K562 (cell line): ENCODE measurements around the gene DYSF. TPM values are rescaled to one million over a fixed set of nuclear protein-coding genes. Genes with fewer than 3 reads are reported as not detected.

Experiments
- AFF4 ChIP-seq: sonication (generic); formaldehyde crosslinking; IDR thresholded peaks from 2 replicates; pipeline ENCODE4 v1.8.0; 2023; ENCODE audit warnings: mild to moderate bottlenecking, missing genetic modification reagents
- BHLHE40 ChIP-seq: IDR thresholded peaks from 2 replicates; pipeline ENCODE4 v1.6.1; 2011; ENCODE audit warnings: low read length, improper control_type of control experiment
- E2F6 ChIP-seq, 2 experiments: IDR thresholded peaks; 2 replicates each; pipeline ENCODE4 v1.6.1; 2011; ENCODE audit warnings: borderline replicate concordance in 1 of 2, control low read depth in 1 of 2, low read depth in 1 of 2, low read length in 1 of 2, mild to moderate bottlenecking in 1 of 2, mixed read lengths in 1 of 2, moderate library complexity in 1 of 2; ENCODE audit not compliant: insufficient read depth in 1 of 2, insufficient read length in 1 of 2, poor library complexity in 1 of 2, severe bottlenecking in 1 of 2; ENCODE audit errors: extremely low read depth in 1 of 2
- GABPB2 ChIP-seq: fragments of 250-450 bp; sonication (Bioruptor Pico); conservative IDR thresholded peaks from 2 replicates; pipeline ENCODE4 v1.5.1; 2021; ENCODE audit warnings: mild to moderate bottlenecking
- HCFC1 ChIP-seq: IDR thresholded peaks from 2 replicates; pipeline ENCODE4 v1.6.1; 2012; ENCODE audit warnings: low read depth, low read length, improper control_type of control experiment
- MTA2 ChIP-seq: fragments of 450-650 bp; IDR thresholded peaks from 2 replicates; pipeline ENCODE4 v1.6.1; 2016; ENCODE audit warnings: low read depth
- RAD21 ChIP-seq, 2 experiments: fragments of 250-450 bp in 1 of 2; fragments of 450-650 bp in 1 of 2; sonication (Bioruptor Pico) in 1 of 2; formaldehyde crosslinking in 1 of 2; IDR thresholded peaks in 1 of 2; conservative IDR thresholded peaks in 1 of 2; 2 replicates each; pipeline versions ENCODE4 v1.4.0 to v1.8.0; 2020 to 2022; ENCODE audit warnings: mild to moderate bottlenecking in 2 of 2, moderate library complexity in 1 of 2
- SMARCA5 ChIP-seq: fragments of 450-650 bp; IDR thresholded peaks from 2 replicates; pipeline ENCODE4 v1.6.1; 2016
- VEZF1 ChIP-seq: fragments of 200-800 bp; sonication (Bioruptor generic); IDR thresholded peaks from 2 replicates; pipeline ENCODE4 v1.6.1; 2017; ENCODE audit warnings: missing genetic modification characterization, missing compliant biosample characterization
- ZC3H8 ChIP-seq: fragments of 450-650 bp; IDR thresholded peaks from 2 replicates; pipeline ENCODE4 v1.6.1; 2017
- ZNF217 ChIP-seq: sonication (generic); formaldehyde crosslinking; IDR thresholded peaks from 2 replicates; pipeline ENCODE4 v1.8.0; 2022; ENCODE audit warnings: mild to moderate bottlenecking, missing genetic modification reagents
- polyA plus RNA-seq, 8 experiments: library from polyadenylated mRNA; depleted of rRNA in 4 of 8; stranded (reverse) in 5 of 8; unstranded in 3 of 8; fragments of >200 nt; fragmentation: Nextera tagmentation in 2 of 8; fragmentation: Illumina TruSeq in 1 of 8; extraction: Ambion mirVana in 2 of 8; extraction: Trizol in 1 of 8; gene quantifications; 2 replicates each; pipeline versions ENCODE4 v1.2.1 to v1.2.3, GENCODE V29; 2011 to 2014; ENCODE audit warnings: inconsistent platforms in 1 of 8, missing spikeins in 1 of 8
- total RNA-seq, 7 experiments: library from RNA; depleted of rRNA in 6 of 7; stranded (reverse); fragments of >200 nt in 6 of 7; fragmentation: Illumina TruSeq in 2 of 7; extraction: Trizol in 2 of 7; gene quantifications; 2 replicates each; pipeline versions ENCODE4 v1.2.1 to v1.2.3, GENCODE V29; 2011 to 2021; ENCODE audit warnings: low replicate concordance in 1 of 7
- TF ChIP-seq, protein P1 (sequence below): sonication (generic); formaldehyde crosslinking; IDR thresholded peaks from 2 replicates; pipeline ENCODE4 v1.8.1; 2023; ENCODE audit warnings: missing genetic modification reagents, mild to moderate bottlenecking, borderline replicate concordance

Gene DYSF
- total and polyA plus RNA-seq, 9 of the 15 experiments (the other 6 are each of a cell fraction or from before 2014, with no cell fraction given): 0.01 to 0.80 (median 0.29) TPM

DNA sequence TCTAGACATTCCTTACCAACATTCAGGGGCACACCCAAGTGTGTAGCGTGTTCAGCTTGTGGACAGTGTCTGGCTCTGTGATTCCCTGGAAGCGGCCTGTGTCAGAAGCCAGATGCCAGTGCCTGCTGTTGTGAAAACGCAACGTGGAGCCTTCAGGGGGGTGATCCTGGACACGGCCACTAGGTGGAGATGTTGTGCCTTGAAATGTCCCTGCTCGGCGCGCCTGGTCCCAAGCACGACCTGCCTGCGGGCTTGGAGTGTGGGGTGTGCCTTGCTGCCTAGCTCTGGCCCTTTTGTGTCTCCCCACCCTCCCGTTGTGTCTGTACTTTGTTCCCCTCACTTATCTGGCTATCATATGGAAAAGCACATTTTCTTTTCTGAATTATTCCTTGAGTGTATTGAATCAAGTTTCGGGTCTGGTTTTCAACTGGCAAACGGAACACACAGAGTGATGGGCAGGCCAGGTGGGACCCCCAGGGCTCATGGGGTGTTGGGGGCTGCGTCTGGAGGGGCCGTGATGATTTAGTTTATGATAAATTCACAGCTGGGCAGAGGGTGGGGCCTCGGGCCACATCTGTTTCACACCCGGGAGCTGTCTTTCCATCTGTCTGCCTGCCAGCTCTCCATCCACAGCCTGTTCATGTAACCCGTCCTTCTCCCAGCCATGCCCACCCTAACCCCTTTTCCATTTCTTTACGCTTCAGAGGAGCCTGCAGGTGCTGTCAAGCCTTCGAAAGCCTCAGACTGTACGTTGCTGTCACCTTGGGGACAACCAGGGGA lies 95.5 kb downstream of the DYSF start (continued):
- TF ChIP-seq E2F6 (IDR thresholded peaks at IDR 0.05; ENCODE audit: borderline replicate concordance in 1 of 2, extremely low read depth in 1 of 2, insufficient read depth in 1 of 2, insufficient read length in 1 of 2, low read depth in 1 of 2, low read length in 1 of 2, poor library complexity in 1 of 2, severe bottlenecking in 1 of 2) (no peak), BHLHE40 (0 out of 2 replicates have a peak, but pooled peaks have one; percentile 33), MTA2 (no peak), ZNF217 (CRISPR knock-in tag) (no peak), HCFC1 (0 out of 2 replicates have a peak, but pooled peaks have one; percentile 25), GABPB2 (CRISPR knock-in tag) (no peak), RAD21 (CRISPR knock-in tag; conservative IDR thresholded peaks at IDR 0.05 in 1 of 2, IDR thresholded peaks at IDR 0.05 in 1 of 2) (peak; percentile 88 to 92), SMARCA5 (peak; percentile 94), VEZF1 (CRISPR knock-in tag) (0 out of 2 replicates have a peak, but pooled peaks have one; percentile 23), ZC3H8 (no peak), AFF4 (no peak)
- TF ChIP-seq, protein P1, sequence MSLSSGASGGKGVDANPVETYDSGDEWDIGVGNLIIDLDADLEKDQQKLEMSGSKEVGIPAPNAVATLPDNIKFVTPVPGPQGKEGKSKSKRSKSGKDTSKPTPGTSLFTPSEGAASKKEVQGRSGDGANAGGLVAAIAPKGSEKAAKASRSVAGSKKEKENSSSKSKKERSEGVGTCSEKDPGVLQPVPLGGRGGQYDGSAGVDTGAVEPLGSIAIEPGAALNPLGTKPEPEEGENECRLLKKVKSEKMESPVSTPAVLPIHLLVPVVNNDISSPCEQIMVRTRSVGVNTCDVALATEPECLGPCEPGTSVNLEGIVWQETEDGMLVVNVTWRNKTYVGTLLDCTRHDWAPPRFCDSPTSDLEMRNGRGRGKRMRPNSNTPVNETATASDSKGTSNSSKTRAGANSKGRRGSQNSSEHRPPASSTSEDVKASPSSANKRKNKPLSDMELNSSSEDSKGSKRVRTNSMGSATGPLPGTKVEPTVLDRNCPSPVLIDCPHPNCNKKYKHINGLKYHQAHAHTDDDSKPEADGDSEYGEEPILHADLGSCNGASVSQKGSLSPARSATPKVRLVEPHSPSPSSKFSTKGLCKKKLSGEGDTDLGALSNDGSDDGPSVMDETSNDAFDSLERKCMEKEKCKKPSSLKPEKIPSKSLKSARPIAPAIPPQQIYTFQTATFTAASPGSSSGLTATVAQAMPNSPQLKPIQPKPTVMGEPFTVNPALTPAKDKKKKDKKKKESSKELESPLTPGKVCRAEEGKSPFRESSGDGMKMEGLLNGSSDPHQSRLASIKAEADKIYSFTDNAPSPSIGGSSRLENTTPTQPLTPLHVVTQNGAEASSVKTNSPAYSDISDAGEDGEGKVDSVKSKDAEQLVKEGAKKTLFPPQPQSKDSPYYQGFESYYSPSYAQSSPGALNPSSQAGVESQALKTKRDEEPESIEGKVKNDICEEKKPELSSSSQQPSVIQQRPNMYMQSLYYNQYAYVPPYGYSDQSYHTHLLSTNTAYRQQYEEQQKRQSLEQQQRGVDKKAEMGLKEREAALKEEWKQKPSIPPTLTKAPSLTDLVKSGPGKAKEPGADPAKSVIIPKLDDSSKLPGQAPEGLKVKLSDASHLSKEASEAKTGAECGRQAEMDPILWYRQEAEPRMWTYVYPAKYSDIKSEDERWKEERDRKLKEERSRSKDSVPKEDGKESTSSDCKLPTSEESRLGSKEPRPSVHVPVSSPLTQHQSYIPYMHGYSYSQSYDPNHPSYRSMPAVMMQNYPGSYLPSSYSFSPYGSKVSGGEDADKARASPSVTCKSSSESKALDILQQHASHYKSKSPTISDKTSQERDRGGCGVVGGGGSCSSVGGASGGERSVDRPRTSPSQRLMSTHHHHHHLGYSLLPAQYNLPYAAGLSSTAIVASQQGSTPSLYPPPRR (CRISPR knock-in tag): no peak
